Tibial nerve (tissue), 4 donors: ENCODE measurements around the gene SH3RF2. TPM values are rescaled to one million over a fixed set of nuclear protein-coding genes. Genes with fewer than 3 reads are reported as not detected.
"Not testable (repeated sequence)": the region's sequence is repeated elsewhere in the genome, so short reads cannot be mapped to it uniquely, and the experiment has no call there.

Source experiments
- DNase-seq, 2 donors: peaks; one replicate each; pipeline ENCODE4 v3.0.0-alpha.2; 2019; ENCODE audit warnings: low spot score in 2 of 2
- H3K27ac ChIP-seq, 4 donors: fragments of 200-600 bp; sonication (generic) in 3 of 4; one replicate each; pipeline ENCODE4 v1.5.1; 2017 to 2019; ENCODE audit warnings: mild to moderate bottlenecking in 1 of 4
- H3K27me3 ChIP-seq, 2 donors: fragments of 200-600 bp; sonication (generic) in 1 of 2; one replicate each; pipeline versions ENCODE4 v1.5.1 to v1.6.0; 2017 to 2019
- H3K36me3 ChIP-seq, 3 donors: fragments of 200-600 bp; sonication (generic); one replicate each; pipeline ENCODE4 v1.5.1; 2018 to 2019
- H3K4me1 ChIP-seq, 4 donors: fragments of 200-600 bp; sonication (generic) in 3 of 4; one replicate each; pipeline ENCODE4 v1.5.1; 2017 to 2019
- H3K4me3 ChIP-seq, 4 donors: fragments of 200-600 bp; sonication (generic) in 3 of 4; one replicate each; pipeline ENCODE4 v1.5.1; 2017 to 2019; ENCODE audit warnings: mild to moderate bottlenecking in 1 of 4, moderate library complexity in 1 of 4
- H3K9me3 ChIP-seq, 4 donors: fragments of 200-600 bp; sonication (generic) in 3 of 4; one replicate each; pipeline ENCODE4 v1.5.1; 2017 to 2019
- CTCF ChIP-seq, 5 experiments: fragments of 200-600 bp in 3 of 5; fragments of 450-650 bp in 2 of 5; sonication (generic) in 3 of 5; IDR thresholded peaks; one replicate each; pipeline ENCODE4 v1.5.1; 2016 to 2019; ENCODE audit warnings: antibody characterized with exemption in 5 of 5, mild to moderate bottlenecking in 3 of 5, moderate library complexity in 2 of 5
- EP300 ChIP-seq, 2 donors: sonication (generic); formaldehyde crosslinking; IDR thresholded peaks; one replicate each; pipeline ENCODE4 v1.6.1; 2017; ENCODE audit warnings: antibody characterized with exemption in 2 of 2, mild to moderate bottlenecking in 1 of 2
- POLR2A ChIP-seq, 2 donors: fragments of 450-650 bp; IDR thresholded peaks; one replicate each; pipeline ENCODE4 v1.6.1; 2017; ENCODE audit warnings: antibody characterized with exemption in 2 of 2, mild to moderate bottlenecking in 2 of 2, moderate library complexity in 2 of 2
- WGBS, 2 donors: methylation state at CpG; one replicate each; pipeline ENCODE4 v1.1.5; 2018; 5-methylcytosine and 5-hydroxymethylcytosine counted together
- total RNA-seq, 4 donors: library from RNA; depleted of rRNA; stranded (reverse); fragments of >200 nt; gene quantifications; one replicate each; pipeline ENCODE4 v1.1.0, GENCODE V29; 2016

The SH3RF2 gene
- total RNA-seq, 4 donors from 2014 or later: 1.0 to 5.1 (median 2.0) TPM

GRCh38 chr5:145957388-145957787 lies 21.0 kb downstream of the SH3RF2 start:
- Histone ChIP-seq H3K36me3 (no peaks in the 10 kb centered on the region), H3K9me3 (no peaks in the 10 kb centered on the region), H3K4me1 (no peaks in the 10 kb centered on the region), H3K27ac (no peak overlapping the region), H3K27me3 (no peaks in the 10 kb centered on the region), H3K4me3 (no peak overlapping the region)
- TF ChIP-seq POLR2A (IDR thresholded peaks at IDR 0.05) (no peak), EP300 (IDR thresholded peaks at IDR 0.05) (no peak), CTCF (IDR thresholded peaks at IDR 0.05) (no peak)
- DNase-seq: no peak
- 75 to 91% methylated on average over 3 of the region's 3 CpGs for WGBS, 2 donors

GRCh38 chr5:145958436-145958835 lies 22.1 kb downstream of the SH3RF2 start:
- TF ChIP-seq POLR2A (IDR thresholded peaks at IDR 0.05) (no peak), CTCF (IDR thresholded peaks at IDR 0.05) (no peak), EP300 (IDR thresholded peaks at IDR 0.05) (no peak)
- Histone ChIP-seq H3K36me3 (no peaks in the 10 kb centered on the region), H3K27ac (no peak overlapping the region), H3K27me3 (no peaks in the 10 kb centered on the region), H3K4me1 (no peaks in the 10 kb centered on the region), H3K9me3 (no peaks in the 10 kb centered on the region), H3K4me3 (no peak overlapping the region)
- no peak for DNase-seq
- 62 to 72% methylated on average over 6 of the region's 6 CpGs for WGBS, 2 donors

GRCh38 chr5:145960166-145960565 lies 23.8 kb downstream of the SH3RF2 start:
- no peak for DNase-seq
- Histone ChIP-seq H3K27me3 (no peaks in the 10 kb centered on the region), H3K36me3 (no peaks in the 10 kb centered on the region), H3K27ac (no peak overlapping the region), H3K9me3 (no peaks in the 10 kb centered on the region), H3K4me3 (no peak overlapping the region), H3K4me1 (no peaks in the 10 kb centered on the region)
- WGBS, 2 donors: 60 to 76% methylated on average over 1 of the region's 1 CpG
- TF ChIP-seq EP300 (IDR thresholded peaks at IDR 0.05): no peak
- TF ChIP-seq POLR2A (IDR thresholded peaks at IDR 0.05): no peak

GRCh38 chr5:145960848-145961600 lies 24.6 kb downstream of the SH3RF2 start:
- H3K9me3 ChIP-seq: no peaks in the 10 kb centered on the region
- no peaks in the 10 kb centered on the region for H3K36me3 ChIP-seq
- TF ChIP-seq EP300 (IDR thresholded peaks at IDR 0.05) (no peak), POLR2A (IDR thresholded peaks at IDR 0.05) (no peak), CTCF (IDR thresholded peaks at IDR 0.05) (no peak)
- 48% methylated on average over 4 of the region's 4 CpGs for WGBS, 2 donors
- H3K4me3 ChIP-seq: no peak overlapping the region
- no peak for DNase-seq
- no peaks in the 10 kb centered on the region for H3K27me3 ChIP-seq
- H3K27ac ChIP-seq: no peak overlapping the region
- H3K4me1 ChIP-seq: no peaks in the 10 kb centered on the region

GRCh38 chr5:145962001-145962400 lies 25.6 kb downstream of the SH3RF2 start:
- H3K36me3 ChIP-seq: no peaks in the 10 kb centered on the region
- no peaks in the 10 kb centered on the region for H3K9me3 ChIP-seq
- H3K27ac ChIP-seq: no peak overlapping the region
- 87 to 90% methylated on average over 2 of the region's 2 CpGs for WGBS, 2 donors
- H3K4me1 ChIP-seq: no peaks in the 10 kb centered on the region
- H3K4me3 ChIP-seq: no peak overlapping the region
- TF ChIP-seq CTCF (IDR thresholded peaks at IDR 0.05) (no peak), POLR2A (IDR thresholded peaks at IDR 0.05) (no peak), EP300 (IDR thresholded peaks at IDR 0.05) (no peak)
- H3K27me3 ChIP-seq: no peaks in the 10 kb centered on the region
- no peak for DNase-seq

GRCh38 chr5:145964008-145964407 lies 27.6 kb downstream of the SH3RF2 start:
- not testable (repeated sequence) for H3K4me1 ChIP-seq, H3K27me3 ChIP-seq, H3K9me3 ChIP-seq, H3K4me3 ChIP-seq, DNase-seq, H3K27ac ChIP-seq, H3K36me3 ChIP-seq
- 90 to 98% methylated on average over 9 of the region's 9 CpGs for WGBS, 2 donors
